GM21515 (cell line): Measurements from ENCODE around the gene DYRK1A.
"Not testable (repeated sequence)": the region's sequence is repeated elsewhere in the genome, so short reads cannot be mapped to it uniquely, and the experiment has no call there.

Experiments
- ATAC-seq: cut with Tn5 transposase; IDR thresholded peaks from one replicate; pipeline ENCODE4 v1.9.1; 2021; ENCODE audit not compliant: unreplicated experiment

The DYRK1A gene

GRCh38 chr21:37366482-37367316, at the start of gene DYRK1A:
Gene DYRK1A, plus strand, starts transcription at chr21:37366773. Its CDS starts 53,602 bp downstream, at chr21:37420375.
- peak; percentile 68 for ATAC-seq

- ATAC-seq, result no peak
Observed at GRCh38 chr21:37319551-37319950, 47.0 kb upstream of the DYRK1A start.

- no peak for ATAC-seq
Observed at GRCh38 chr21:37322084-37322483, 44.5 kb upstream of the DYRK1A start.

GRCh38 chr21:37324558-37324957, 42.0 kb upstream of the DYRK1A start:
- no peak for ATAC-seq

- ATAC-seq, result not testable (repeated sequence)
Observed at GRCh38 chr21:37328147-37328546, 38.4 kb upstream of the DYRK1A start.

GRCh38 chr21:37331411-37331810, 35.2 kb upstream of the DYRK1A start:
- no peak for ATAC-seq

- no peak for ATAC-seq
Observed at GRCh38 chr21:37335053-37335452, 31.5 kb upstream of the DYRK1A start.

GRCh38 chr21:37337179-37337578, 29.4 kb upstream of the DYRK1A start:
- no peak for ATAC-seq

GRCh38 chr21:37337831-37338230, 28.7 kb upstream of the DYRK1A start:
- no peak for ATAC-seq

GRCh38 chr21:37338671-37339551, 27.7 kb upstream of the DYRK1A start:
- no peak for ATAC-seq

GRCh38 chr21:37339552-37339939, 27.0 kb upstream of the DYRK1A start:
- no peak for ATAC-seq

GRCh38 chr21:37341254-37341960, 25.2 kb upstream of the DYRK1A start:
- no peak for ATAC-seq

- no peak for ATAC-seq
Observed at GRCh38 chr21:37342046-37342632, 24.4 kb upstream of the DYRK1A start.

GRCh38 chr21:37346841-37347430, 19.6 kb upstream of the DYRK1A start:
- no peak for ATAC-seq

GRCh38 chr21:37348664-37349063, 17.9 kb upstream of the DYRK1A start:
- no peak for ATAC-seq

- no peak for ATAC-seq
Observed at GRCh38 chr21:37350472-37350871, 16.1 kb upstream of the DYRK1A start.

GRCh38 chr21:37356706-37357105, 9.9 kb upstream of the DYRK1A start:
- ATAC-seq, result no peak

- no peak for ATAC-seq
Observed at GRCh38 chr21:37357691-37358090, 8.9 kb upstream of the DYRK1A start.

- ATAC-seq, result no peak
Observed at GRCh38 chr21:37358397-37358796, 8.2 kb upstream of the DYRK1A start.

- no peak for ATAC-seq
Observed at GRCh38 chr21:37363936-37364335, 2.6 kb upstream of the DYRK1A start.

- ATAC-seq, result no peak
Observed at GRCh38 chr21:37364722-37365121, 1.9 kb upstream of the DYRK1A start.
